Caco-2 (cell line): ENCODE data around the gene LRP8. TPM values are rescaled to one million over a fixed set of nuclear protein-coding genes. Genes with fewer than 3 reads are reported as not detected.

ENCODE experiments used
- BruUV-seq: library from RNA; stranded (reverse); fragments of 400-500 nt; replicated peaks from 2 replicates; lab custom pipeline; 2021; lab: Mats Ljungman, UMichigan
- CTCF ChIA-PET: fragments of 300-600 bp; sonication (Branson Sonifier 250); formaldehyde crosslinking; loops from one replicate; lab custom pipeline; 2022; ENCODE audit warnings: antibody characterized with exemption; lab: Charles Lee
- POLR2A ChIA-PET: fragments of 300-600 bp; sonication (Branson Sonifier 250); formaldehyde crosslinking; loops from one replicate; lab custom pipeline; 2022; ENCODE audit warnings: antibody characterized with exemption; lab: Charles Lee
- DNase-seq, 2 experiments: peaks; one replicate each; pipeline versions ENCODE4 v3.0.0 to v3.0.0-alpha.2; 2020 to 2022
- H3K27me3 ChIP-seq: replicated peaks from 2 replicates; pipeline ENCODE4 v1.6.0; 2011; ENCODE audit warnings: low read length; ENCODE audit not compliant: control insufficient read depth, insufficient read depth
- H3K36me3 ChIP-seq: 2 replicates; pipeline ENCODE4 v1.5.1; 2011; ENCODE audit warnings: low read length; ENCODE audit not compliant: control insufficient read depth, insufficient read depth
- H3K4me1 ChIP-seq: fragments of 250-450 bp; sonication (Bioruptor Pico); 2 replicates; pipeline ENCODE4 v1.5.1; 2020; ENCODE audit warnings: mild to moderate bottlenecking
- H3K4me3 ChIP-seq: 2 replicates; pipeline ENCODE4 v1.5.1; 2011; ENCODE audit warnings: low read depth, mild to moderate bottlenecking, control low read depth, low read length
- H3K9me3 ChIP-seq: fragments of 250-450 bp; sonication (Bioruptor Pico); 2 replicates; pipeline ENCODE4 v1.5.1; 2020; ENCODE audit warnings: mild to moderate bottlenecking, moderate library complexity
- H3K27ac Mint-ChIP-seq: one replicate; pipeline ENCODE4 v1.8.0; 2022; ENCODE audit warnings: mixed read lengths; ENCODE audit not compliant: unreplicated experiment
- H3K27me3 Mint-ChIP-seq: one replicate; pipeline ENCODE4 v1.8.0; 2022; ENCODE audit warnings: mixed read lengths; ENCODE audit not compliant: insufficient read depth, unreplicated experiment
- H3K36me3 Mint-ChIP-seq: one replicate; pipeline ENCODE4 v1.8.0; 2022; ENCODE audit warnings: mild to moderate bottlenecking, mixed read lengths; ENCODE audit not compliant: insufficient read depth, unreplicated experiment
- H3K4me1 Mint-ChIP-seq: one replicate; pipeline ENCODE4 v1.8.0; 2022; ENCODE audit warnings: low read depth, mixed read lengths; ENCODE audit not compliant: unreplicated experiment
- H3K4me3 Mint-ChIP-seq: one replicate; pipeline ENCODE4 v1.8.0; 2022; ENCODE audit warnings: mild to moderate bottlenecking, moderate library complexity, mixed read lengths; ENCODE audit not compliant: unreplicated experiment
- H3K9me3 Mint-ChIP-seq: one replicate; pipeline ENCODE4 v1.8.0; 2022; ENCODE audit warnings: mixed read lengths; ENCODE audit not compliant: unreplicated experiment
- CTCF ChIP-seq, 2 experiments: fragments of 200-600 bp in 1 of 2; IDR thresholded peaks; 1 replicate in 1 of 2; 2 replicates in 1 of 2; pipeline versions ENCODE4 v1.5.1 to v1.8.0; 2011 to 2022; ENCODE audit warnings: antibody characterized with exemption in 1 of 2, control low read depth in 1 of 2, inconsistent platforms in 1 of 2, low read depth in 1 of 2, low read length in 1 of 2, mild to moderate bottlenecking in 1 of 2, moderate library complexity in 1 of 2; ENCODE audit not compliant: insufficient read depth in 1 of 2, severe bottlenecking in 1 of 2, unreplicated experiment in 1 of 2
- intact Hi-C: fragments of 100-400 bp; cut with micrococcal nuclease; formaldehyde crosslinking; loops from one replicate; pipeline ENCODE4 v1.10.0; 2022; ENCODE audit not compliant: unreplicated experiment
- total RNA-seq: library from RNA; stranded (reverse); gene quantifications from 2 replicates; pipeline ENCODE4 v1.2.3, GENCODE V29; 2022

Gene LRP8
- total RNA-seq, 1 experiment from 2014 or later: 11.8 TPM

- BruUV-seq: no TSS peak
- intact Hi-C loops: no loop called here
Measured at GRCh38 chr1:53291574-53291973, 36.3 kb downstream of the LRP8 start.

GRCh38 chr1:53288790-53289429 lies 39.0 kb downstream of the LRP8 start:
- H3K27me3 ChIP-seq: no peaks in the 10 kb centered on the region
- no peak for TF ChIP-seq CTCF (IDR thresholded peaks at IDR 0.05; ENCODE audit: insufficient read depth in 1 of 2, low read depth in 1 of 2, low read length in 1 of 2, severe bottlenecking in 1 of 2, unreplicated experiment in 1 of 2)
- H3K9me3 ChIP-seq: no peaks in the 10 kb centered on the region
- intact Hi-C loops: no loop called here
- Mint-ChIP-seq H3K4me3 (no peak overlapping the region), H3K27ac (no peak overlapping the region), H3K9me3 (no peaks in the 10 kb centered on the region), H3K4me1 (no peaks in the 10 kb centered on the region), H3K36me3 (peaks cover 6% of the 10 kb centered on the region), H3K27me3 (no peaks in the 10 kb centered on the region)
- DNase-seq: no peak
- no peaks in the 10 kb centered on the region for H3K4me1 ChIP-seq
- ChIA-PET CTCF (no interaction called here), POLR2A (no interaction called here)
- H3K36me3 ChIP-seq: no peaks in the 10 kb centered on the region
- BruUV-seq: no TSS peak
- no peak overlapping the region for H3K4me3 ChIP-seq

More at GRCh38 chr1:53291574-53291973, 36.3 kb downstream of the LRP8 start:
- no peaks in the 10 kb centered on the region for H3K4me1 ChIP-seq
- TF ChIP-seq CTCF (IDR thresholded peaks at IDR 0.05; ENCODE audit: insufficient read depth in 1 of 2, low read depth in 1 of 2, low read length in 1 of 2, severe bottlenecking in 1 of 2, unreplicated experiment in 1 of 2): no peak
- Mint-ChIP-seq H3K36me3 (peaks cover 6% of the 10 kb centered on the region), H3K27me3 (no peaks in the 10 kb centered on the region), H3K4me3 (no peak overlapping the region), H3K9me3 (no peaks in the 10 kb centered on the region), H3K4me1 (no peaks in the 10 kb centered on the region), H3K27ac (no peak overlapping the region)
- H3K9me3 ChIP-seq: no peaks in the 10 kb centered on the region
- DNase-seq: no peak
- POLR2A ChIA-PET: no interaction called here
- CTCF ChIA-PET: interaction anchor here (1.5 kb wide), 1 partner anchor 102 kb away, joined by 7 read pairs; no protein-coding TSS in a partner anchor
- no peaks in the 10 kb centered on the region for H3K27me3 ChIP-seq
- H3K4me3 ChIP-seq: no peak overlapping the region
- H3K36me3 ChIP-seq: no peaks in the 10 kb centered on the region

DNA sequence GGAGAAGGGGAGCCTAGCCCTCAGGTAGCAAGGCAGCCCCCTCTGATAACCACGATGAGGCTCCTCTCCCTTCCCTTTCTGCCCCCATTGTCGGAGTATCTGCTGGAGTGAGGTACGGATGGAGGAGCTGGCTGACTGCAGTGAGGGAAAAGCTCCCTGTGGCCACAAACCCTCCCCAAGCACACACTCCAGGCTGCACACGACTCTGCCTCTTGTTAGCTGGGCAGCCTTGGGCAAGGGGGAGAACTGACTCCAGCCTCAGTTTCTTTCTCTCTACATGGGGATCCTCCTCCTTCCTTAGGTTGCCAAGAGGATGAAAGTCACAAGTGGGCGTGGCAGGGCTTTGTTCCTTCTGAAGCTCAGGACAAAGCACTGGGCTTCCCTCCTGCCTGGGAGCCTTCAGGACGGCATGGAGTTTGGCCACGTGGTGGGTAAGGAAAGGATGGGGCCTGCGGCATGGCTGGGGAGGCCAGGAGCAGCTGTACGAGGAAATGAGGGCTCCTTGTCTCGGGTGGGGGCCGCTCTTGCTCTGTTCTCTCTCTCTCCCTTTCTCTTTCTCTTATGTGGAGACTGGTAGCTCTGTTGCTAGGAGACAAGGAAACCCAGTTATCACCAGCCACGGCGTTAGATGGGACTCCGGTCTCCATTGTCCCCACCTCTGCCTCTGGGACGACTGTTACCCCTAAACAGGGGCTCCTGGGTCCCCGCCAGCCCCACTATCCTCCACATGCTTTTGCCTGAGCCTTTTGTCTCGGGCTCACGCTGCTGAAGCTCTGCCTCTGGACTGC lies 39.7 kb downstream of the LRP8 start:
- H3K4me1 ChIP-seq: no peaks in the 10 kb centered on the region
- Mint-ChIP-seq H3K27ac (no peak overlapping the region), H3K4me3 (no peak overlapping the region), H3K27me3 (no peaks in the 10 kb centered on the region), H3K9me3 (no peaks in the 10 kb centered on the region), H3K36me3 (peaks cover 6% of the 10 kb centered on the region), H3K4me1 (no peaks in the 10 kb centered on the region)
- CTCF ChIA-PET: no interaction called here
- BruUV-seq: no TSS peak
- POLR2A ChIA-PET: no interaction called here
- no peak for DNase-seq
- no peaks in the 10 kb centered on the region for H3K9me3 ChIP-seq
- TF ChIP-seq CTCF (IDR thresholded peaks at IDR 0.05; ENCODE audit: insufficient read depth in 1 of 2, low read depth in 1 of 2, low read length in 1 of 2, severe bottlenecking in 1 of 2, unreplicated experiment in 1 of 2): no peak
- H3K4me3 ChIP-seq: no peak overlapping the region
- H3K27me3 ChIP-seq: no peaks in the 10 kb centered on the region
- no peaks in the 10 kb centered on the region for H3K36me3 ChIP-seq
- intact Hi-C loops: no loop called here
